MM.1S (cell line): ENCODE measurements around the gene ITPRIPL2.
A peak's percentile ranks its signal among the peaks of the same experiment; 100 is the strongest.

ENCODE experiments used
- DNase-seq: peaks from one replicate; pipeline ENCODE4 v3.0.0-alpha.2; 2015
- H2AFZ ChIP-seq: fragments of 300-600 bp; sonication (generic); 2 replicates; pipeline ENCODE4 v1.6.0; 2016; ENCODE audit warnings: antibody characterized with exemption, low read length
- H3F3A ChIP-seq: fragments of 300-600 bp; sonication (generic); 2 replicates; pipeline ENCODE4 v1.6.1; 2016; ENCODE audit warnings: mild to moderate bottlenecking, antibody characterized with exemption, low read length, moderate library complexity, mixed read lengths; ENCODE audit not compliant: insufficient read depth
- H3K27ac ChIP-seq: fragments of 300-600 bp; sonication (generic); 2 replicates; pipeline ENCODE4 v1.5.1; 2016; ENCODE audit warnings: mild to moderate bottlenecking, low read length
- H3K27me3 ChIP-seq: fragments of 300-600 bp; sonication (generic); replicated peaks from 2 replicates; pipeline ENCODE4 v1.6.0; 2016; ENCODE audit warnings: low read length; ENCODE audit not compliant: insufficient read depth
- H3K36me3 ChIP-seq: fragments of 300-600 bp; sonication (generic); replicated peaks from 2 replicates; pipeline ENCODE4 v1.6.1; 2016; ENCODE audit warnings: mild to moderate bottlenecking, low read length, mixed read lengths; ENCODE audit not compliant: insufficient read depth
- H3K4me1 ChIP-seq: fragments of 300-600 bp; sonication (generic); 2 replicates; pipeline ENCODE4 v1.6.1; 2016; ENCODE audit warnings: low read length, mixed read lengths
- H3K4me2 ChIP-seq: fragments of 300-600 bp; sonication (generic); 2 replicates; pipeline ENCODE4 v1.6.0; 2016; ENCODE audit warnings: low read depth, low read length
- H3K4me3 ChIP-seq: fragments of 300-600 bp; sonication (generic); 2 replicates; pipeline ENCODE4 v1.5.1; 2016; ENCODE audit warnings: low read length, mixed read lengths
- H3K79me2 ChIP-seq: fragments of 300-600 bp; sonication (generic); 2 replicates; pipeline ENCODE4 v1.6.1; 2016; ENCODE audit warnings: mixed run types, low read length, mixed read lengths
- H3K9ac ChIP-seq: fragments of 300-600 bp; sonication (generic); 2 replicates; pipeline ENCODE4 v1.6.1; 2016; ENCODE audit warnings: low read length, mixed read lengths
- H3K9me2 ChIP-seq: fragments of 300-600 bp; sonication (generic); replicated peaks from 2 replicates; pipeline ENCODE4 v1.6.1; 2016; ENCODE audit warnings: mild to moderate bottlenecking, low read length, mixed read lengths; ENCODE audit not compliant: insufficient read depth
- H3K9me3 ChIP-seq: fragments of 300-600 bp; sonication (generic); replicated peaks from 2 replicates; pipeline ENCODE4 v1.6.1; 2016; ENCODE audit warnings: mild to moderate bottlenecking, low read length, mixed read lengths; ENCODE audit not compliant: insufficient read depth
- H4K20me1 ChIP-seq: fragments of 300-600 bp; sonication (generic); 2 replicates; pipeline ENCODE4 v1.6.1; 2016; ENCODE audit warnings: mild to moderate bottlenecking, low read length, moderate library complexity, mixed read lengths; ENCODE audit not compliant: insufficient read depth
- CTCF ChIP-seq: fragments of 300-600 bp; sonication (generic); IDR thresholded peaks from 2 replicates; pipeline ENCODE4 v1.5.1; 2016; ENCODE audit warnings: antibody characterized with exemption, low read length, mixed read lengths
- EZH2 ChIP-seq: fragments of 300-600 bp; sonication (generic); optimal IDR thresholded peaks from 2 replicates; pipeline ENCODE3; 2017; ENCODE audit warnings: low read depth, mild to moderate bottlenecking, antibody characterized with exemption, low read length, mixed read lengths
- EZH2phosphoT487 ChIP-seq: fragments of 300-600 bp; sonication (generic); IDR thresholded peaks from 2 replicates; pipeline ENCODE4 v1.6.1; 2018; ENCODE audit warnings: antibody characterized with exemption, low read length

Gene ITPRIPL2

GRCh38 chr16:19092653-19093410 lies 20.9 kb upstream of the ITPRIPL2 start:
- Histone ChIP-seq H2AFZ (no peak overlapping the region), H3K9me3 (no peaks in the 10 kb centered on the region), H3K9ac (no peak overlapping the region), H3K9me2 (no peaks in the 10 kb centered on the region), H3F3A (no peaks in the 10 kb centered on the region), H3K27ac (no peak overlapping the region), H3K4me1 (no peaks in the 10 kb centered on the region), H3K4me3 (no peak overlapping the region), H3K4me2 (no peak overlapping the region), H4K20me1 (no peaks in the 10 kb centered on the region), H3K79me2 (no peaks in the 10 kb centered on the region), H3K36me3 (no peaks in the 10 kb centered on the region), H3K27me3 (no peaks in the 10 kb centered on the region)
- DNase-seq: no peak
- TF ChIP-seq CTCF (no peak), EZH2phosphoT487 (no peak), EZH2 (no peak)

GRCh38 chr16:19093631-19094541 lies 19.9 kb upstream of the ITPRIPL2 start:
- H3K9me2 ChIP-seq: no peaks in the 10 kb centered on the region
- no peaks in the 10 kb centered on the region for H3K79me2 ChIP-seq
- DNase-seq: no peak
- no peaks in the 10 kb centered on the region for H3F3A ChIP-seq
- no peak overlapping the region for H3K4me3 ChIP-seq
- no peaks in the 10 kb centered on the region for H3K4me1 ChIP-seq
- H2AFZ ChIP-seq: no peak overlapping the region
- no peak overlapping the region for H3K9ac ChIP-seq
- no peaks in the 10 kb centered on the region for H3K36me3 ChIP-seq
- no peak for TF ChIP-seq EZH2
- no peak for TF ChIP-seq CTCF
- TF ChIP-seq EZH2phosphoT487: no peak
- no peak overlapping the region for H3K4me2 ChIP-seq
- H3K27me3 ChIP-seq: no peaks in the 10 kb centered on the region
- no peaks in the 10 kb centered on the region for H3K9me3 ChIP-seq
- no peak overlapping the region for H3K27ac ChIP-seq
- no peaks in the 10 kb centered on the region for H4K20me1 ChIP-seq

GRCh38 chr16:19094542-19095365 lies 19.0 kb upstream of the ITPRIPL2 start:
- Histone ChIP-seq H2AFZ (peak overlapping the region; percentile 45), H3K9me2 (no peaks in the 10 kb centered on the region), H3K27ac (peak overlapping the region; percentile 6; the same call in 1 of the 2 replicates), H4K20me1 (no peaks in the 10 kb centered on the region), H3K4me3 (no peak overlapping the region), H3K9ac (no peak overlapping the region), H3K4me2 (0 out of 2 replicates have a peak overlapping the region, but pooled peaks have one; percentile 1), H3K27me3 (no peaks in the 10 kb centered on the region), H3K9me3 (no peaks in the 10 kb centered on the region), H3K4me1 (no peaks in the 10 kb centered on the region), H3K79me2 (no peaks in the 10 kb centered on the region), H3K36me3 (no peaks in the 10 kb centered on the region), H3F3A (no peaks in the 10 kb centered on the region)
- DNase-seq: peak; percentile 84
- TF ChIP-seq EZH2: no peak
- no peak for TF ChIP-seq EZH2phosphoT487
